Activated CD8-positive, alpha-beta memory T cell treated with anti-CD3 and anti-CD28 coated beads for 1 hour (primary cell): ENCODE results near the gene ADIRF.
"Not testable (repeated sequence)": the region's sequence is repeated elsewhere in the genome, so short reads cannot be mapped to it uniquely, and the experiment has no call there.

ENCODE experiments used
- DNase-seq, 2 donors: peaks; one replicate each; pipeline ENCODE4 v3.0.0-alpha.2; 2020; ENCODE audit warnings: low read depth in 1 of 2; ENCODE audit errors: extremely low read depth in 1 of 2

ADIRF gene

DNA sequence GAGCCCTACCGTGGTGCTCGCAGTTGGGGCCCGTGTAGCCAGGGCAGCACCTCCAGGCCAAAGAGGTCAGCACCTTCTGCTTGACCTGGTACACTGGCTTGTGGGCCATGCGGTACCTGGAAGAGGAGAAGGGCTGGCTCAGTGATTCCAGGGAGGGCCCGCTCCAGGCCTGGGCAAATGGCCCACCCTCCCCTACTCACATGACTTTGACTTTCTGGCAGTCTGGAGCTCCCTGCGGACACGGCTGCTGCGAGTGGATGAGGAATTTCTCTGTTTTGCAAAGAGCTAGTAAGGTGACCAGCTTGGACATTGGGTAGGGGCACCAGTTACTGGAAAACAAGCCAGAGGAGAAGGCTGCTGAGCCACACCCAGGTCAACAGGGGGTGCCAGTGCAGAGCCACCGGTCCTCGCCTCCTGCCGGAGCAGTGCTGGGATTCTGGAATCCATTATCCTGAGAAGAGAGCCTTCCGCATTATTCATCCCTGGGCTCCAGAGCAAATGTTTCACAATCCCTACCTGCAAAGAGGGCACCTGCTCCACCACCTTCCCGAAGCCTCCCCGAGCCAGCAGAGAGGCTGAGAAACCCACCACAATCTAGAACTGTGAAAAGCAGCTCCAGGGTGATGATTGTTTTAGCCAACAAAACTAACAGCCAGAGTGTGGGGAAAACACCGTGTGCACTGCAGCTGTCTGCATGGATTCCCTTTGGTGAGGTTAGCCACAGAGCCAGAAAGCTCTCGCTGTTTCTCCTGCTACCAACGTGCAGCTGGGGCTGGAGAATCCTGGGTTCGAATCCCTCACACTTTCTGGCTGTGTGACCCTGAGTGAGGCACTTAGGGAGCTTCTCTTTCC lies 22.7 kb upstream of the ADIRF start:
- no peak for DNase-seq

DNA sequence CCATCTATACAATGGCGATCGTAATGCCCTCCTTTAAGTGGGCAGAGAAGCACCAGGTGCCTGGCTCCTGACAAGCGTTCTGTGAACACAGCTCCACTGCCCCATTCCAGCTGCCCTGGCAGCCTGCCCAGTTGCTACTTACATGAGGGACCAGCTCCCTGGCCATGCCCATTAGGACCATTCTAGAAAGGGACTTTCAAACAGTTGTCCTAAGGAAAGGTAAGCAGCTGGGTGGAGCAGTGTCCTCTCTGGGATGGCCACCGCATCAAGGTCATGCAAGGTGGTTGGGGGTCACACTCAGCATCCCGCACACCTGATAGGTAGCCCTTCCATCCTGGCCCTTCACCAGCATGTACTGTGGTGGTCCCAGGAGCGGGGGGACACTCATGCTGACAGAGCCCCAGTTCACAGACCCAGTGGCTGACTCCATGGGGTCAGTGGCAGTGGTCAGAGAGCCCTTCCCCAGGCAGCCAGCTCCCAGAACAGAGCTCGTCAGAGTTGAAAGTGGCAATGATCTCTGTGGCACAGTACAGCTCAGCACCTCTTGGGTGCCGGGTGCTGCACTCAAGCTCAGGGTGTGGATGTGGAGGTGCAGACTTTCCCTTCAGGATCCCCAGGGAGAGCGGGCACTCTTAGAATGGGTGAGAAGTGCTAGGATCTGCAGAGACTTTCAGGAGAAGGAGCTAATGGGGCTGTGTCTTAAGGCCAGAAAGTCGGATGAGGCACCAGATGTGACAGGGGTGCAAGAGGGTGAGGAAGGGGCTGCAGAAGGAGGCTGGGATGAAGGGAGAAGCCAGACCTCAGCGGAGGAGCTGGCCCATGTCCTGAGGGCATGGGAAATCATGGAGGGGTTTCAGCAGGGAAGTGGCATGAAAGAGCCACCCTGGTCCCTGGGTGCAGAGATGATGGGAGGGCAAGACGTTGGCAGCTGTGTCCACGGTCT lies 21.8 kb upstream of the ADIRF start:
- no peak for DNase-seq

DNA sequence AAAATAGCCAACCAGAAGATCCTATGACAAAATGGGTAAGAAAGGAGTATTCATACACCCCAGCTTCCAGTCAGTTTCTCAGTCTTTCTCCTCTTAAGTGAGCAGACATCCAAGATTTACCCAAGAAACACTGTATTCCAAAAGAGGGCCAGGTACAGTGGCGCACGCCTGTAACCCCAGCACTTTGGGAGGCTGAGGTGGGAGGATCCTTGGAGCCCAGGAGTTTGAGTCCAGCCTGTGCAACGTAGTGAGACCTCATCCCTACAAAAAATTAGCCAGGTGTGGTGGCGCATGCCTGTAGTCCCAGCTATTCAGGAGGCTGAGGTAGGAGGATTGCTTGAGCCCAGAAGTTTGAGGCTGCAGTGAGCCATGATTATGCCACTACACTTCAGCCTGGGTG lies 20.5 kb upstream of the ADIRF start:
- DNase-seq = not testable (repeated sequence)

DNA sequence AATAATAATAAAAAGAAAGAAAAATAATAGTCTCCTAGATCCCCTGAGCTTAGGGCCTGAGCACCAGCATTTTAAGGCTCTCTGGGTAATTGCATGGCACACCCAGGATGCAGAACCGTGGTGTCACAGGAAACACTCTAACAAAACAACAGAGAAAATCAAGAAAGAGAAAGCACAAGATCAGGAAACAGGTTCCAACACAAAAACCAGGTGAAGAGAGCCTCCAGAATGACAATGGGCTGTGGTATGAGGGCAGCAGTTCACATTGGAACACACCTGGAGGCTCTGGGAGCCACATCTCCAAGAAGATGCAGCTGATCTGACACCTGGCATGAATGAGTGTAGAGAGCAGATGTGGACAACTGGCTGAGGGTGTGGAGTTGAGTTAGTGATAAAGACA lies 17.9 kb upstream of the ADIRF start:
- DNase-seq = no peak

DNA sequence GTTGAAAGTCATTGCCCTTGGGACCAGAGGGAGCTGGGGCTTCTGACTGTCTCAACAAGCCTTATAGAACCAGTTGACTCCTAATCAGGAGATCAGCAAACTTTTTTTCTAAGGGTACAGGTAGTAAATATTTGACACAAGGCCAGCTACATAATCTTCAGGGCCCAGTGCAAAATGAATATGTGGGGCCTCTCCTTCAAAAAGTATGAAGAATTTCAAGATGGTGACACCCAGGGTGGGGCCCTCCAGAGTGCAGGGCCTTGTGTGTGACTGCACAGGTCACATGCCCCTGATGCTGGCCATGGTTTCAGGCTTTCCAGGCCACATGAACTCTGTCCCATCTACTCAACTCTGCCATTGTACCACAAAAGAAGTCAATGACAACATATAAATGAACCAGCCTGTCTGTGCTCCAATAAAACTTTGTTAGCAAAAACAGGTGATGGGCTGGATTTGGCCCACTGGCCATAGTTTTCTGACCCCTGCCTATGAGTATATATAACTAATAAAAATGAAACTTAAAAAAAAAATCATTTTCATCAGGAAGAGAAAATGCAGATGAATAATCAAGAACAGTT lies 17.0 kb upstream of the ADIRF start:
- no peak for DNase-seq

DNA sequence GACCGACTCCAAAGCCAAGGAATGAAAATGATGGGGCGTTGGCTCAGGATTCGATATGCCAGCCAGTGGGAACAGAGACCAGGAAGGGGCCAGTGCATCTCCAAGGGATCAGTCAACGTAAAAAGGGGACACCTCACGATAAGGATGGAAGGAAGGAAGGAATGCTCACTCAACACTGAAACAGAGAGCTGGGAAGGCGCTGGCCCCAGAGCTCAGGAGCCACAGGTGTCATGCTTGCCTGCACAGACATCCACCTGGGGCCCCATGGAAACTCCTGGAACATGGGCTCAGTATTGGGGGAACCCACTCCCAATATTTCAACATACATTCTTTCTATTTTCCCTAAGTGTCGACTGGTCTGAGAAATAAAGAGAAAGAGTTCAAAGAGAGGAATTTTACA lies 16.2 kb upstream of the ADIRF start:
- DNase-seq = no peak

DNA sequence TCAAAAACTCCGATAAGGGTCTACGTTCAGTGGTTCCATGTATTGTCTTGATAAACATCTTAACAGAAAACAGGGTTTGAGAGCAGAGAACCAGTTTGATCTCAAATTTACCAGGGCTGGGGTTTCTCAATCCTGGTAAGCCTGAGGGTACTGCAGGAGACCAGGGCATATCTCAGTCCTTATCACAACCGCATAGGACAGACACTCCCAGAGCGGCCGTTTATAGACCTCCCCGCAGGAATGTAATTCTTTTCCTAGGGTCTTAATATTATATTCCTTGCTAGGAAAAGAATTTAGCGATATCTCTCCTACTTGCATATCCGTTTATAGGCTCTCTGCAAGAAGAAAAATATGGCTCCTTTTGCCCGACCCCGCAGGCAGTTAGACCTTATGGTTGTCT lies 15.6 kb upstream of the ADIRF start:
- DNase-seq = not testable (repeated sequence)

DNA sequence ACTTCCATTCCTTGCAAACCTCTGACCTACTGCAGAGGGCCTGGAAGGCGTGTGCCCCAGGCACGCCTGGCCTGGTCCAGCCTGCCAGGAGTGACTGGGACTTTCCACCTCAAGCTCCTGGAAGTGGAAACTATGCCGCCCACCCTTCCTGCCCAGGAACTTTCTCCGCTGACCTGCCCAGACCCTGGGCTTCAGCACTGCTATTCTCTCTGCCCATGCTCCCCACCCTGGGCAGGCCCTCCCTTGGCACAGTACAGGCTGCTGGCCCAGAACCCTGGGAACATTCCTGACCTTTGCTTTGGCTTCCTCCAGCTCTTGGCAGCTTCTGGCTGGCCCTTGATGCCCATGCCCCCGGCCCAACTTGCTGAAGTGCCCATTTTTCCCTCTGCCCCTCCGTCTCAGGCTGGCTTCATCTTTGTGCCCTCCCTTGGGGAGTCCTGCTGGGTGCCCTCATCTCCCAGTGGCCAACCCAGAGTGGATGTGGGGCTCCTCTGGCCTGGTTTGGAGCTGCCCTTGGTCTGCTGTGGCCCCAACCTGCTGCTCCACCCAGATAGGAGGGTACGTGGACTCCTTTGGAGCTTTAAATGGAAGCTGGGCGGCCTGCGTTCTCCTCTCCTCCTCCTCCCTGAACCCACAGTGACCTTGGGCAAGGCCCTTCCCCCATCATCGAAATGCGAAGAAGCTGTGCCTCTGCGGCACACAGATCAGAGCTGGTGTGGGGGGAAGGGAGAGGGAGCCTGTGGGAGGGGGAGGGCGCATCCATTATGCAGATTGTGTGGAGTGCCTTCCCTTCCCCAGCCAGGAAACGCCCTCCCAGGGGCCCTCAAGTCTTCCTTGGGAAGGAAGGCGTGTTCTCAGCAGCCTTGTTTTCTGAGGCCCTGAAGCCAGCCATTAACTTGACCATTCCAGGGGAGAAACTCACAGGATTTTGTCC lies 14.3 kb upstream of the ADIRF start:
- no peak for DNase-seq

DNA sequence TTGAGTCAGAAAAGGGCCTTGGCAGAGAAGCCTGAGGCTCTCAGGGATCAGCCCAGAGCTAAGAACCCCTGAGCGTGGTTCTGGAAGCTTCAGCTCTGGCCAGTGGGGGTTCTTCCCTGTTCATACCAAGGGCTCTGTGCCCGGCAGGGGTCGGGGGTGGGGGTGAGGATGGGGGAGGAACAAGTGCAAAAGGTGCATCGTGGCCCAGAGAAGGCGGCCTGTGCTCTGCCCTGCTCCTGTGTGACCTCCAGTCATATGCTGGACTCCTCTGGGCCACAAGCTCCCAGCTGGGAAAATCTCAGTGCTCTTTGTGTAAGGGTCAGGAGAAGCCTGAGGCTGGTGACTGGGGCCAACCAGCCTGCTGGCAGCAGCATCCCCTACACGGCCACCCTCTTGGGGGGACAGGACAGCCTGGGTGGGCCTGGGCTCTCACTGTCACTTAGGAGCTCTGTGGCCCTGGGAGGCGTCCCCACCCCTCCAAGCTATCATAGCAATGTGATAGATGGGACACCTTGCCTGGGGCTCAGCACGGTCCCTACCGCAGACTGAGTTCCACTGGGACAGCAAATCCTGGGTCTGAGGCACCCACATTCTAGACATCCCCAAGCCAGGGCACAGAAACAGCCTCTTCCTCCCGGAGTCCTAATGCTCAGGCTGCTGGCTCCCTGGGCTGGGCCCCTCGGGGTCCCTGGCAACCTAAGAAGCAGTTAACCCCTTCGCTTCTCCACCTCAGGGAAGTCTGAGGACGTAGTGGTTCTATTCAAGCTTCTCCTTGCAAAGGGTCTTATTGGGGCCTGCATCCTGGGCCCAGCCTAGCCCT lies 13.4 kb upstream of the ADIRF start:
- no peak for DNase-seq

DNA sequence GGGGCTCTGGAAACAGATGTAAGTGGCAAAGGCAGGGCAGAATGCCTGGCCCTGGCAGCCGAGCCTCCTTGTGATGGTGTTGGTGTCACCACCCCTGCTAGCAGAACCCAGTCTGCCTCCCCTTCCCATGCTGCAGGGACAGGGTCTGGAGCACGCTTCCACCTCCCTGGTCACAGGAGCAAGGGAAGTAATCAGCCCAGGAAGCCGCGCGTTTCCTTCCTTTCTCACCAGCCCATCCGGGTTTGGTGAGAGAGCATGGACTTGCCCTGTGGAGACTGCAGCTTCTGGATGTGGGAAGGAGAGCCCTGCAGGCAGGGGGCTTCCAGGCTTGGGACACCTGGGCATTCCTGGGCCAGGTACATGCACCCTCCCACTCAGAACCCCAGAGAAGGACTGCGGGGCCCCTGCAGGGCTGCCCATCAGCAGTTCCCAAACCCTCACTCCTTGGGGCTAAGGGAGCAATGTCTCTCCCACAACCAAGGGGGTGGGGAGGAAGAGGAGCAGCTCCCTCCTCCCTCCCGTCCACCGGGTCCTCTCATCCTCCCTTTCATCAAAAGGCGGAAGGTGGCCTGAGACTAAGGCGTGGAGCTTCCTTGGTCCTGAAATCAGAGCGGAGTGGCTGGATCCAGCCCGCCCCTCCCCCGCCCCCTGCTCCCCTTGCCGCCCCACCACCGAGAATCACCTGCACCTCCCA lies 12.6 kb upstream of the ADIRF start:
- DNase-seq = no peak

DNA sequence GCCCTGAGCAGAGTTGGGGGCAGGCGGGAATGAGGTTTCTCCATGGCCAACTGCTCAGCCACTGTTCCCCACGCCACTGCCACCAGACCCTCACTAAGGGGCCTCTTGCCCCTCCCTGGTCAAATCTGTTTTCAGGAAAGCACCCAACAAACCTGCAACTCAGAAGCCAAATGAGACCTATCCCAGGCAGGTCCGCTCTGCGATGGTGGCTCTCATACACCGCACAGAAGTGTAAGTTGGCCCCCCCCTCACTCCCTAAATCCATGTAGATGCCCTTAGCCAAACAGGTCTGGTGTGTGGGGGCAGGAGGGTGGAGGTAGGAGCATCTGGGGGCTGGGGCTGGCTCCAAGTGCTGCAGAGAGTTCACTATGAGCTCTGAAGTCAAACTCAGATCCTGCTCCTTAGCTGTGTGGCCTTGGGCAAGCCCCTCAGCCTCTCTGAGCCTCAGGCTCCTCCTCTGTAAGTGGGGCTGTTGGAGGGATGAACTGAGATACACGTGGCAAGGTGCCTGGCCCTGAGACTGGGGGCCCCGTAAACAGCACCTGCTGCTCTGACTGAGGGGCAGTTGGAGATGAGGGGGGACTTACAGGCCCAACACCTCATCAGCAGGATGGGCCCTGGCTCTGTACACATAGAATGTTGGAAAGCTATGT lies 12.0 kb upstream of the ADIRF start:
- DNase-seq = no peak

DNA sequence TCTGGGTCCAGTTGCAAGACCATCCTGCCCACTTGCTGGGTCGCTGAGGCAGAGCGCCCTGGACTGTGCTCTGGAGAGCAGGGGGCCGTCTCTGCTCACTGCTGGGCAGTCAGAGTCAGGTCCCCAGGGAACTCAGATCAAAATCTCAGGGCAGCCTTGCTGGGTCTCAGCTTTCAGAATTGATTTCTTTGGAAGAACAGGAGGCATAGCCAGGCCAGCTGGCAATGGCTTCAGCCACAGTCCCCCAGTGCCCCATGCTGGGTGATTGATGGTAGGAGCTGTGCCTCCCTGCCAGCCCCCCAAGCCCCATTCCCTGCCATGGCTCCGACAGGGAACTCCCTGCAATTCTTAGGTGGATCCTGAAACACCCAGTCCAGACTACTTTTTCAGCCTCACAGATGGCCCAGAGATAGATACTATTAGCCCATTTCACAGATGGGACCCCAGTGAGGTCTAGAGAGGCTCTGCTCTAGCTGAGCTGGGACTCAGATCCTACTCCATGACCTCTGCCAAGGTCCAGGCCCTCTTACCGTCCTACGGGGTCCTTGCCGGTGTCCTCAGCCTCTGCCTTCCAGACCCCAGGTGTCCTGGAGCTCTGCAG lies 11.3 kb upstream of the ADIRF start:
- DNase-seq = no peak

DNA sequence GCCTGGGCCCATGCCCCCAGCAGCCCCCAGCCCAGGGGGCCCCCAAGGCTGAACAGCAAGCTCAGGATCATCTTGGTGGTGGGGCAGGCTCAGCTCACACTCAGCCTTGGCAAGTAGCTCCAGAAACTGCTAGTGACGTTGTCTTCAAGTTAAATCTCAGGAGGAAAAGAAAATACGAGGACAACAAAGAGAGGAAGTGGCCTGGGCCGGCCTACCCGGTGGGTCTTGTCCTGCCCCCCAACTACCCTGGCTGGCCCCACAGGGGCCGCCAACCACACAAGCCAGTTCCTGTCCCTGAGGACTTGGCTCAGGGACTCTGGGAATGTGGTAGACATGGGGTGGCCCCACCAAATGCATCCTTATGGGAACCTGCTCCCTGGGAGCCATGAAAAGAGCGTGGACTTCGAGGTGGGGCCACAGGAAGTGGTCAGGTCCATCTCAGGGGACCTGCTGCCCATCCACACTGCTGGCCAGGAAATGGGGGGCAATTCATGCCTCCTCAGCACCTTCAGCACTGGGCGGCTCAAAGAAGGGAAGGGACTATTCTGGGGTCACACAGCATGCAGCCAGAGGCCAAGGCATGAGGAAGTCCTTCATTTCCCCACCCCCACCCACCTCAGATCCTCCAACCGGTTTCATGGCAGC lies 10.7 kb upstream of the ADIRF start, which contains the start of gene MMRN2:
MMRN2 (minus strand) TSS at position 145 of the 645 bp plus-strand sequence; CDS start at position 71, 74 bp downstream.
- no peak for DNase-seq

DNA sequence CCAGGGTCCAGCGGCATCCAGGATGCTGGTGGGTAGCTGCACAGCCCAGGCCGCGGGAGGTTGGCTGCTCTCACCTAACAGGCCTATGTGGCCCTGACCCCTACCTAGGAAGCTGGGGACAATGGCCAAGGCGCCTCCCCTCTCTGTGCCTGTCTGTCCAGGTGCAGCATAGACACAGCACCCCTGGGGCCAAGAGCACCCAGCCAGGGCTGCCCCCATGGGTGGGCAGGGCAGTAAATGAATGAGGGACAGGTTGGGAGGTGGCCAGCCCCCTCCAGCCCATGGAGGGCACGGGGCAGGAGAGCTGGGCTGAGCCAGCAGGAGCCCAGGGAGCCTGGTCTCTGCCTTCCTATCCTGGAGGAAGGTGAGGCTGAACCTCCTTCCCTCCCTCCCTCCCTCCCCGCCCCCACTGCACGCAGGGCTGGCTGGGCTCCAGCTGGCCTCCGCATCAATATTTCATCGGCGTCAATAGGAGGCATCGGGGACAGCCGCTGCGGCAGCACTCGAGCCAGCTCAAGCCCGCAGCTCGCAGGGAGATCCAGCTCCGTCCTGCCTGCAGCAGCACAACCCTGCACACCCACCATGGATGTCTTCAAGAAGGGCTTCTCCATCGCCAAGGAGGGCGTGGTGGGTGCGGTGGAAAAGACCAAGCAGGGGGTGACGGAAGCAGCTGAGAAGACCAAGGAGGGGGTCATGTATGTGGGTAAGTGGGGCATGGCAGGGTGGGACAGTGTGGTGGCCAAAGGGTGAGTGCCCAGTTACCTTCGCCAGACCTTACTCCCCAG lies 10.0 kb upstream of the ADIRF start, which contains the start of gene SNCG:
SNCG (plus strand) TSS at position 484 of the 785 bp plus-strand sequence; CDS start at position 583, 99 bp downstream.
- DNase-seq = no peak

DNA sequence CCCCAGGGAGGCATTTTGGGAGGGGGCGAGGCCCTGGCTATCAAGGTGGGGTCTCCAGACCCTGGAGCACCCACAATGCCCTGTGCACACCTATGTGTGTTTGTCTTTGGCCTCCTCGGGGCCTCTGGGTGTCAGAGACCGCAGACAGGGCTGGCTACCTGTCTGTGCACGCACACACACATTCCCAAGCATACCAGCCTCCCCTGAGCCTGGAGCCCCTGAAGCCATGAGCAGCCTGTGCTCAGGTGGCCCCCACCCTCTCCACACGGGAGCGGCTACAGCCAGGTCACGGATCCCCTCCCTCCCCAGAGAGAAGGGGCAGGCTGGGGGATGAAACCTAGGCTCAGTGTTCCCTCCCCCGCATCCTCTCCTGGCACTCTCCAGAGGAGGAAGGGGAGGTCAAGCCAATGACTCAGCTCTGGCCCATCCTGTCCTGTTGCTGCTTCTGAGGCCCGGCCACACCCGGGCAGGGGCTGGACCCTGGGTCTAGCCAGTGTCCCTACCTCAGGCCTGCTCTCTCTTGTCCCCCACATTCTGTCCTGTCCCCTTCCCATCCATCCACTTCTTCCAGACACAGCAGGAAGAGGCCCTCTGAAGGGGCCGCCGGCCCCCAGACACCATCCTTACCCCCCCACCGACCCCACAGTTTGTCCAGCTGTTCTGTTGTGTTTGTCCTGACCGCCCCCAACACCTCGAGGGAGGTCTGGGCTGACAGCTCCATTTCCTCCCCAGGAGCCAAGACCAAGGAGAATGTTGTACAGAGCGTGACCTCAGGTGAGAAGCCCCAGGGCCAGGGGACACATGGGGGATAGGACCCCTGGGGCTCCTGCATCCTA lies 9.2 kb upstream of the ADIRF start:
- DNase-seq = no peak

DNA sequence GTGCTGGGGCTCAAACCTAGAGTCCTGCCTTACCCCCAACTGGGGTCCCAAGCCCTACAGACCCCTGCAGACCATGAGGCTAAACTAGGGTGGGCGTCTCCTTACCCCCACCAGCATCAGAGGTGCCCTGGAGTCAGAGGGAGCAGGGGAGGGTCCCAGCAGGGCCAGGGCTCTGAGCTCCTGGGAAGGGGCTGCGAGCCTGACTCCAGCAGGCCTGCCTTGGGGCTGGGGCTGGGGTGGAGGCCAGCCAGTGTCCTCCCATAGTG lies 8.6 kb upstream of the ADIRF start:
- DNase-seq = no peak
